Measurements from ENCODE around the gene CHRNA4.

DNA sequence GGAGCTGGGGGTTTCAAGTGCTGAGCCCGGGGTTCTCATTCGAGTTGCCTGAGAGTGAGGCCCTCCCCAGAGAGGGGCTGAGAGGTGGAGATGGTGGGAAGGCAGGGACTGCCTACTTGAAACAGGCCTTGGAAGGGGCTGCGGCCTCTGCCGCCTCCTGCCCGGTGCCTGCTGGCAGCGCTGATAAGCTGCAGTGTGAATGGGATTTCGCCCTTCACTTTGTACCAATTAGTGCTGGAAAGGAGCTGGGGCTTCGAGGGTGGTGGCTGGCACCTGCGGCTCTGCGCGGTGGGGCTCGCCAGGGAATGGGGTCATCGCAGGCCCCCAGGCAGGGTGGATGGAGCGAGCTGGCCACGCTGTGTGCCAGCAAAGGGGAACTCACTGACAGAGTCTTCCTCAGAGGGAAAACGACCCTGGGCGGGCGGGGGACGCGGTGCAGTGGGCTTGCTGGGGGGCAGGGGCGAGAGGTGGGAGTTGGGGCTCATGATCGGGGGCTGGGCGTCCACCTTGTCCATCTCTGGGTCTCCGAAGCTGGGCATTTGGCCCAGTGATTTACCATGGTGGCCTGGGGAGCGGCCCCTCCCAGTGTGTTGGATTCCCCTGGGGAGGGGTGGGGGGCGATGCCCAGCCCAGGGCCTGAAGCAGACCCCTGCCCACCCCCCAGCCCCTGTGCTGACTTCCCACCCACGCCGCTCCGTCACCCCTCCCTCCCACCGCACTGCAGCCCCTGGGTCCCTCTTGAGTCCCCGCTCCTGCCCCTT lies 45.2 kb downstream of the CHRNA4 start:
- TF ChIP-seq TAF1 (IDR thresholded peaks at IDR 0.05; ENCODE audit: borderline replicate concordance, low read depth, low read length) (no peak), POLR2A (IDR thresholded peaks at IDR 0.05; ENCODE audit: low read depth, low read length) (no peak), POLR2AphosphoS5 (IDR thresholded peaks at IDR 0.05; ENCODE audit: low read depth, low read length) (no peak)

Data from GM12892 (cell line).